OCI-LY7 (cell line): ENCODE results near the gene EHMT2. TPM values are rescaled to one million over a fixed set of nuclear protein-coding genes. Genes with fewer than 3 reads are reported as not detected.

Source experiments
- BruUV-seq: library from RNA; stranded (reverse); fragments of 400-500 nt; replicated peaks from 2 replicates; lab custom pipeline; 2021; lab: Mats Ljungman, UMichigan
- CTCF ChIA-PET: fragments of 300-600 bp; sonication (Branson Sonifier 250); formaldehyde crosslinking; loops from one replicate; lab custom pipeline; 2022; ENCODE audit warnings: antibody characterized with exemption; ENCODE audit not compliant: unreplicated experiment; lab: Charles Lee
- POLR2A ChIA-PET: fragments of 300-600 bp; sonication (Branson Sonifier 250); formaldehyde crosslinking; loops from one replicate; lab custom pipeline; 2022; ENCODE audit warnings: antibody characterized with exemption; lab: Charles Lee
- DNase-seq: peaks from one replicate; pipeline ENCODE4 v3.0.0-alpha.2; 2015; ENCODE audit warnings: low spot score
- H2AFZ ChIP-seq: fragments of 200-600 bp; sonication (generic), shearing (Covaris generic); 2 replicates; pipeline ENCODE4 v1.6.1; 2014; ENCODE audit warnings: mild to moderate bottlenecking, antibody characterized with exemption, low read length, moderate library complexity
- H3K27ac ChIP-seq: fragments of 200-600 bp; sonication (generic); 2 replicates; pipeline ENCODE4 v1.5.1; 2014; ENCODE audit warnings: mixed run types, low read depth, mild to moderate bottlenecking, moderate library complexity, low read length, inconsistent platforms; ENCODE audit not compliant: poor library complexity, severe bottlenecking
- H3K36me3 ChIP-seq: fragments of 200-600 bp; sonication (generic); 2 replicates; pipeline ENCODE4 v1.6.1; 2014; ENCODE audit warnings: mild to moderate bottlenecking, antibody characterized with exemption, low read length, moderate library complexity, mixed read lengths; ENCODE audit not compliant: insufficient read depth
- H3K4me1 ChIP-seq: fragments of 200-600 bp; sonication (generic); 2 replicates; pipeline ENCODE4 v1.5.1; 2014; ENCODE audit warnings: mild to moderate bottlenecking, low read length; ENCODE audit not compliant: insufficient read depth, poor library complexity, severe bottlenecking
- H3K4me2 ChIP-seq: fragments of 200-600 bp; sonication (generic); 2 replicates; pipeline ENCODE4 v1.6.1; 2014; ENCODE audit warnings: mild to moderate bottlenecking, low read length
- H3K4me3 ChIP-seq: fragments of 200-600 bp; sonication (generic); 2 replicates; pipeline ENCODE4 v1.5.1; 2014; ENCODE audit warnings: mild to moderate bottlenecking, low read depth, low read length; ENCODE audit not compliant: poor library complexity, severe bottlenecking
- H3K79me2 ChIP-seq: fragments of 200-600 bp; sonication (generic); 2 replicates; pipeline ENCODE4 v1.6.1; 2016; ENCODE audit warnings: low read depth, mild to moderate bottlenecking, low read length, moderate library complexity, mixed read lengths; ENCODE audit not compliant: insufficient read depth
- H3K9me2 ChIP-seq: fragments of 200-600 bp; sonication (generic); 2 replicates; pipeline ENCODE4 v1.6.1; 2016; ENCODE audit warnings: mild to moderate bottlenecking, low read length, mixed read lengths; ENCODE audit not compliant: insufficient read depth
- H3K9me3 ChIP-seq: fragments of 200-600 bp; sonication (generic); 2 replicates; pipeline ENCODE4 v1.6.1; 2014; ENCODE audit warnings: mild to moderate bottlenecking, mixed run types, low read length, mixed read lengths
- H4K20me1 ChIP-seq: fragments of 200-600 bp; sonication (generic); 2 replicates; pipeline ENCODE4 v1.6.1; 2014; ENCODE audit warnings: mild to moderate bottlenecking, antibody characterized with exemption, low read length, moderate library complexity, mixed read lengths; ENCODE audit not compliant: insufficient read depth
- CTCF ChIP-seq: fragments of 200-600 bp; sonication (generic); conservative IDR thresholded peaks from 2 replicates; pipeline ENCODE4 v1.5.1; 2014; ENCODE audit warnings: mild to moderate bottlenecking, antibody characterized with exemption, low read length, moderate library complexity, mixed read lengths
- EZH2phosphoT487 ChIP-seq: fragments of 200-600 bp; sonication (generic); IDR thresholded peaks from 2 replicates; pipeline ENCODE4 v1.6.1; 2018; ENCODE audit warnings: low read depth, borderline replicate concordance, mild to moderate bottlenecking, mixed run types, antibody characterized with exemption, low read length, moderate library complexity, mixed read lengths
- intact Hi-C: fragments of 100-400 bp; cut with micrococcal nuclease; formaldehyde crosslinking; loops from one replicate; pipeline ENCODE4 v1.10.0; 2022; ENCODE audit not compliant: unreplicated experiment
- total RNA-seq, 2 experiments: library from RNA; depleted of rRNA in 1 of 2; stranded (reverse); fragments of >200 nt in 1 of 2; shearing (Covaris generic) in 1 of 2; gene quantifications; 2 replicates each; pipeline ENCODE4 v1.2.3, GENCODE V29; 2014 to 2022

The EHMT2 gene
- total RNA-seq, 2 experiments from 2014 or later = 49.5 to 76.8 TPM

- no peak for TF ChIP-seq EZH2phosphoT487
- TF ChIP-seq CTCF = no peak
- POLR2A ChIA-PET = no interaction called here
These were observed 20.3 kb downstream of the EHMT2 start for GRCh38 chr6:31877125-31877650.

DNA sequence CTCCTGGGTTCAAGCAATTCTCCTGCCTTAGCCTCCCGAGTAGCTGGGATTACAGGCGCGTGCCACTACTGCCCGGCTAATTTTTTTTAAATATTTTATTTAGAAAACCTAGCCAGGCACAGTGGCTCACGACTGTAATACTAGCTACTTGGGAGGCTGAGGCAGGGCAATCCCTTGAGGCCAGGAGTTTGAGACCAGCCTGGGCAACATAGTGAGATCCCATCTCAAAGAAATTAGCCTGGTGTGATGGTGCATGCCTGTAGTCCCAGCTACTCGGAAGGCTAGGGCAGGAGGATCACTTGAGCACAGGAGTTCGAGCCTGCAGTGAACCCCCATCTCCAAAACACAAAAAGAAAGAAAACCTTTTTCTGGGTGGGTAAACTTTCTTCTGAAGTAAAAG, 21.1 kb downstream of the EHMT2 start:
- Histone ChIP-seq H3K9me2 (no peaks in the 10 kb centered on the region), H3K79me2 (no peaks in the 10 kb centered on the region), H3K4me2 (no peak overlapping the region), H3K4me3 (no peak overlapping the region), H3K27ac (no peak overlapping the region), H2AFZ (no peak overlapping the region), H4K20me1 (no peaks in the 10 kb centered on the region), H3K36me3 (peaks cover 20% of the 10 kb centered on the region), H3K9me3 (no peaks in the 10 kb centered on the region), H3K4me1 (peaks cover 8% of the 10 kb centered on the region)
- TF ChIP-seq CTCF (no peak), EZH2phosphoT487 (no peak)
- intact Hi-C loops = no loop called here
- BruUV-seq = no TSS peak
- POLR2A ChIA-PET = no interaction called here
- CTCF ChIA-PET = no interaction called here
- no peak for DNase-seq

More at GRCh38 chr6:31877125-31877650, 20.3 kb downstream of the EHMT2 start:
- H3K4me3 ChIP-seq = no peak overlapping the region
- peaks cover 8% of the 10 kb centered on the region for H3K4me1 ChIP-seq
- no peak for DNase-seq
- no peaks in the 10 kb centered on the region for H3K9me3 ChIP-seq
- H3K9me2 ChIP-seq = no peaks in the 10 kb centered on the region
- intact Hi-C loops = no loop called here
- peaks cover 28% of the 10 kb centered on the region for H3K36me3 ChIP-seq
- no peaks in the 10 kb centered on the region for H4K20me1 ChIP-seq
- H3K79me2 ChIP-seq = no peaks in the 10 kb centered on the region
- H3K27ac ChIP-seq = no peak overlapping the region
- BruUV-seq = no TSS peak
- CTCF ChIA-PET = interaction anchor here (0.5 kb wide), 1 partner anchor 207 kb away, joined by 3 read pairs; no protein-coding TSS in a partner anchor
- no peak overlapping the region for H2AFZ ChIP-seq
- H3K4me2 ChIP-seq = no peak overlapping the region

DNA sequence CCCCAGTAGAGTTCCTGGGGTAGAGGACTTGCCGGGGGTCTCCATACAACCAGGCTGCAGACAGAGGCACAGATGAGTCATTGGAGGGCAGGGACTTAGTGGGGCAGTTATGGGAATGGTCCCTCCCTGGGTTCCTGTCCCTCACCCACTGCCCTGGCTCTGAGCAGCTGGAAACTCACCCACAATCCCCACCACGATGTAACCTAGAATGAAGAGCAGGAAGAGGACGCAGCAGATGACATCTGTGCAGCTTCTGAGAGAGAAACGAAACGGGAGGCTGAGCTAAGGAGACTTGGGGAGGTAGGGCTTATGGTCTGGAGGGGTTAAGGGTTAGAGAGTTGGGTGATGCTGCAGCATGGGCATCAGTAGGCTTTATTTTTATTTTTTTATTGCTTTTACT, 21.6 kb downstream of the EHMT2 start:
- Histone ChIP-seq H3K9me2 (no peaks in the 10 kb centered on the region), H2AFZ (no peak overlapping the region), H3K36me3 (peaks cover 16% of the 10 kb centered on the region), H3K79me2 (no peaks in the 10 kb centered on the region), H3K27ac (no peak overlapping the region), H3K4me3 (no peak overlapping the region), H3K4me2 (no peak overlapping the region), H4K20me1 (no peaks in the 10 kb centered on the region), H3K4me1 (peaks cover 8% of the 10 kb centered on the region), H3K9me3 (no peaks in the 10 kb centered on the region)
- DNase-seq = no peak
- CTCF ChIA-PET = no interaction called here
- POLR2A ChIA-PET = no interaction called here
- no TSS peak for BruUV-seq
- TF ChIP-seq CTCF (no peak), EZH2phosphoT487 (no peak)
- intact Hi-C loops = no loop called here
